EL (cell line): ENCODE results near the gene SPOCK1.

Source experiments
- DNase-seq: peaks from one replicate; pipeline ENCODE4 v3.0.0-alpha.2; 2016

SPOCK1 gene

DNA sequence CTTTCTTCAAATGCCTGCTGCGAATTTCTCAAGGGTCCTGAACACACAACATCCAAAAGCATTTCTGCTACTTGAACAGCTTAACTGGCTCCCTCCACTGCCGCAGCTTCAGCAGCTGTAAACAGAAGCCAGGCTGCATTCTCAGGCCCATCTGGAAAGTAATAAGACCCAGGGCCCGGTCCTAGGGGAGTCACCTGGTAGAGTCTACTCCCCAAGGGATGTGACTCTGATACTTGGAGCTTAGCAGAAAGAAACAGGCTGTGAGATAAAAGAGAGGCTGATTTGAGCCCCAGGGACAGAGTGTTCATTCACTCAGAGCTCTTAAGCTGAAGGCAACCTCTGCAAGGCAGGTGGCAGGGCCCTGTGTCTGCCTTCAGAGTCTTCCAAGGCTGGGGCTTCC is 356.8 kb downstream of the SPOCK1 start:
- no peak for DNase-seq

DNA sequence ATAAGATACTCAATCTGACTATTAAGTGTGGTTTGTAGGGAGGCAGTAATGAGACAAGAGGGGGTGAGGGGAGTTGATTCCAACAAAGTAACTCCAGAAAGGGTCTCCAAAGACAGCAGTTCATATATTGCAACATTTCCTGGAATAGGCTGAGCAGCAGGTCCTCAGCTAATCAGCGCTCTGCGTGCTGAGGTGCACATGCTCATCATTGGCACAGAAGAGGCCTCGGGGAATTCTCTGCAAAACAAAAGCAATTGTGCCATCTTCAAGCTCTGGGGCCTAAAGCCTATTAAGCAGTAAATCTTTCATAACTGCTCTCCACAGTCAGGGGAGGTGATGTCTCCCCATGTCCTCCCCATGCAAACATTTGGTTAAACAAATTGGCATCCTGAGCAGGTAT is 357.3 kb downstream of the SPOCK1 start:
- peak; percentile 58 for DNase-seq

DNA sequence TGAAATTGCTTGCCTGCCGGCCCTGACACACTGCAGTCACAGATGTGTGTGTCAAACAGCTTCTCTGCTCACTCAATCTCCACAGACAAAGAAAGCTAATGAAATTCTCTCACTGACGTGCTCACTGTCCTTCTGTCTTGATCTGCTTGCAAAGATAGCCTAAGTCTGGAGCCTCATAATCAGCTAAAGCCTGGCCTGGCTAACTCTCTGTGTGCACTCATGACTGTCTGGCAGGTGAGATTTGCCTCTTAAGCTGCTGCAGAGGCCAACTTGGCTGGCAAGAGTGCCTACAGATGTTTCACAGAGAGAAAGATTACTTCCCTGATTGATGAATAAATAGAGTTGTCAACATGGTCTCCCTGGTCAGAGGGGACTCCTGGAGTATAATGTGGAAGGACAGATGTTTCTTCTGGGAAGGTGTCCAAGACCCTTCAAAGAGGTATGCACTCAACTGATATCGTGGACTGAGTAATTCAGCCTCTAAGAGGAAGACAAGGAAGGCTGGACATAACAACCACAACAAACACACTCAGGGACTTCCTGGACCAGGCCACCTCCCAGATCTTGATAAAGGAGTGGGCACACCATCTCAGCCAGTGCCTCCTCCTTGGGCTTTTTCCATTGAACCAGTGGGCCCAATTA is 362.0 kb downstream of the SPOCK1 start:
- no peak for DNase-seq

DNA sequence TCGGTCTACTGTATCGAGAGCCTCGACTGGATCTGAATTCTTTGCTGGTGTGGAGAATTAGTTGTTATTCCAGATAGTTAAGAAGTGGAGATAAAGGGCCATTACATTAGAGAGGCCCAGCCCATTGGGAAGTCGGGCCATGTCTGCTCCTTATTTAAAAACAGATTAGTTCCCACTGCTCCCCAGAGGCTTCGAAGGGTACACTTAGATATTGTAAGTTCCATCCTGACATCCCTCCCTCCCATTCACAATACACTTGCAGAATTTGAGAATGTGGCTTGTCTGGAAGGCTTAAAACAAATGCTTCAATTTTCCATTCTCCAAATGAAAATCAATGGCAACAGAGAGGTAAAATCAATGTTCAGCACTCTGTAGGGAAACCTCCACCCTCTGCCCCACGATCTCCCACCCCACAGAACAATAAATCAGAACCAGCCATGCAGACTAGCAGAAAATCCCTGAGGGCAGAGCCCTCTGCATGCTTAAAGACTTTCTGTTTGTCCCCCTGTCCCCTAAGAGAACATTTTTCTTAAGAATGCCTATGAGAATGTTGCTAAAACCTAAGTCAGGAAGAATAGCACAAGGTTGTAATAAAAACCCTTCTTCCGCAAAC is 364.1 kb downstream of the SPOCK1 start:
- DNase-seq = no peak

DNA sequence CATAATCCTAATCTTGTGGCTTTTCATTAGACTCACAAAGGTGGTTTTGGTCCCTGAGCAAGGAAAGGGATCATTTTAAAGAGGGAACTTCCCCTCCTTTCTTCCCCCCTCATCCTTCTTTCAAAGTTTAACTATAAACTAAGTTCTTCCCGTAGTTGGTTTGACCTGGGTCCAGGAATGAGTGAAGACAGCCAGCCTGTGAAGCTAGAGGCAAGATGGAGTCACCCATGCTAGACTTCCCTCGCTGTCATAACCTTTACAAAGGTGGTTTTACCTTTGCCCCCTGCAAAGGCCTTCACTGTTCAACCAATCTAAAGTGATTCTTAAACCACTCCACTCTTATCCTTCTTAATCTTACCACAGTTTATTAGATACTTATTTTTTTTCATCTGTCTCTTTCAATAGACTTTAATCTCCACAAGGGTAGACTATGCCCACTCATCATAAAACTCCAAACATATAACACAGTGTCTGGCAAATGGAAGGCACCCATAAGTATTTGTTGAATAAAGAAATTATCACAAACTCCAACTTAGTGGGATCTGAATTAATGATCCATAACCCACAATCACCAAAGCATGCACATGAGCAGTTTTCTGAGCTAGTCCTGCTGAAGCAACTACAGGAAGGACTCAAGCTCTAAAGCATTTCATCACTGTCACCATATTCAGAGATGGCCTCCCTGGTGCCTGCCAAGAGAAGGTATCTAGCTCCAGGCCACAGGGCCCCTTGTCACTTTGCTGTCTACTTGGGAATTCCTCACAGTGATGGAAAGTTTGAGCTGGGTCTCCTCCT is 369.0 kb downstream of the SPOCK1 start:
- DNase-seq = no peak

DNA sequence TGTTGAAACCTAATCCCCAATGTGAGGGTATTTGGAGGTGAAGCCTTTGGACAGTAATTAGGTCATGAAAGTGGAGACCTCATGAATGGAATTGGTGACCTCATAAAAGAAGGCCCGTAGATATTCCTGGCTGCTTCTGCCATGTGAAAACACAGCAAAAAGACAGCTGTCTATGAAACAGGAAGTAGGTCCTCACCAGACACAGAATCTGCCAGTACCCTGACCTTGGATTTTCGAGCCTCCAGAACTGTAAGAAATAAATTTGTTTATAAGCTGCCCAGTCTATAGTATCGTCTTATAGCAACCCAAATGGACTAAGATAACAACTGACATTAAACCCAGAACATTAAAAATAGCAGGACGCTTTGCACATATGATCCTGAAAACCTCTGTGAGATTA is 371.1 kb downstream of the SPOCK1 start:
- DNase-seq = no peak

DNA sequence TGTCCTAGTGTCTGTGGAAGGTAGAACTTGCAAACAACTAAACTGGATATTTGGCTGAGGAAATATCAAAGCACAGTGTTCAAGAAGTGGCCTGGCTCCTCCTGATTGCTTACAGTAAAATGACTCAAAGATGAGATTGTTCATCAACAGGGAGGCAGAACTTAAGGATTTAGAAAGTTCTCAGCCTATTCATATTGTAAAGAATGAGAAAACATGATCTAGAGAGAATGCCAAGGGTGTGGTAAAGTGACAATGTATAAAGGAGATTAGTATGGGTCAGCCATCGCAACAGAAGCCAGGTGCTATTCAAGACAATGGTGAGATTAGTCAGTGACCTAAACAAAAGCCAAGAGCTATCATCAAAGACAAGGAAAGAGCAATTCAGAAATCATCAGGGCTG is 372.3 kb downstream of the SPOCK1 start:
- no peak for DNase-seq

DNA sequence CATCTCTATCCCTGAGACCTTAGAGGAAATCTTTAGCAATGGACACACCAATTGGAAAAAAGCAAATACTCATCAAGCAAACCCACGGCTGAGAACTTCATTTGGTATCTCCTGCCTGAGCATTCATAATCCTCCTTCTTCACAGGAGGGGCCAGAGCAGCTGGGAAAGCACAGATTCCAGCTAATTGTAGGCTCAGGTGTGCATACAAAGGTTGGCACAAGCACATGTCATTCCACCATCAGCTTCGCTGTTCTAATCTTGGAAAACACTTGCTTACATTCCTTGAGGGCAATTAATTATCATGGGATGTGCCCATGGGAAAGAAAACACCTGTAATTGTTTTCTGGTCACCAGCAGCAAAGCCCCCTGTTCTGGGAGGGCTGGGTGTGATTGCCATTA is 376.6 kb downstream of the SPOCK1 start:
- no peak for DNase-seq

DNA sequence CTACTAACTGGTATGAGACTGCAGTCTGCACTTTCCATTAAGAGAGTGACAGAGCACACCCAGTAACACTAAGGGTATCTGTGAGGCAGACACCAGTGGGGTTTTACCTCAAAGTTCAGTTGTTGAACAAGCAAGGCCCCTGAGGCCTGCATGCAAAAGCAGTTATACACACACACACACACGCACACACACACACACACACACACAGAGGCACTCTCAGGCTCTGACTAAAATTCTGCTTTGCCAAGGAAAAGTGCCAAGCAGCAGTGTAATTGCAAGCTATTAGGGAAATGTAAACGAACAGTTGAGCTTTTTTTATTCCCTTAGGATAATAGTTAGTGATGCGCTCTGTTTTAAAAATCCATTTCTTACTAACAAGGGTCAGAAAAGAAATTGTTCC is 377.1 kb downstream of the SPOCK1 start:
- DNase-seq = no peak

DNA sequence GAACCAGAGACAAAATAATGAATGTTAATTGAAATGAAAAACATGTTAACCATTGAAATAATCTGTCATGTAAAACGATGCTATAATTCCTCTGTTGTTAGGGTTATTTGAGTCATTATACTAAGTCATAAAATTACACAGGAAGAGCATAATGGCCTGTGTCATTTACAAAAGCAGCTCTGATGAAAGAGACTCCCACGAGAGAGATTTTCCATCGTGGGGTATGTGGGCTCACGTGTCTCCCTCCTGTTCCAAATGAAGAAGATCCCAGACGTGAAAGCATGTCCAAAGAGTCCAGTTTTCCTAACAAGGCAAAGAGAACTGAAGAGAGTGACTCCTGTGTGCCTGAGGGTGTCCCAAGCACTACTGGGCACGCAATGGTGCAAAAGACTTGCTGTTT is 379.8 kb downstream of the SPOCK1 start:
- no peak for DNase-seq

DNA sequence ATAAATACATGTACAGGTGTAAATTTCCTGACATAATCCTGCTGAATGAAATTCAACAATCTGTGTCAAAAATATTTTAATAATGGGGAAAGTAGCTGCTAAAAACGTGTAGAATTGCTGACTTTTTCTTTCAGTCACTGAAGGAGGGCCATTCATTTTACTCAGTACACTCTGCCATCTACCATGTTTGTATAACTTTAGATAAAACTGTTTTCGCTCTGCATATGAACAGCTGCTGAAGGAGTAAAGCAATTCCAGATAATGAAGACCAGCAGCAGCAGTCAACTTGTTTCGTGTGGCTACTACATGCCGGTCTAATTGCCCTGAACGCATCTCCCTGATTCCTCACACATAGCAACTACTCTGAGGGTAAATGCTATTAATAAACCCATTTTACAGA is 380.5 kb downstream of the SPOCK1 start:
- no peak for DNase-seq

DNA sequence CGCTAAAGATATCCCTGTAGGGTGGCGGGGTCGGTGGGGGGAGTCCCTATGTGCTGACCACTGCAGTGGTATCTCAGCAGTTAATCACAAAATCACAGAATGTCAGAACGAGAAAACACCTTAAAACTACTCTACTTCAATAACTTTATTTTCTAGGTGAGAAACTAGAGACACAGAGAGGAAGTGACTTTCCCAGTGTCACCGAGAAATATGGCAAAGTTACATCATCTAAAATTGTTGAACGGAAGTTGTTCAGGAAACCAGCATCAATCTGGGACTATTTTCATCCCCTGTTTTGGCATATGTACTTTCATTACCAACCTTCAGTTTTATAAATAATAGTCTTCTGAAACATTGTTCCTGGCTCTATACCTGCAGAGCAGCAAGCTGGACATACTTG is 384.0 kb downstream of the SPOCK1 start:
- no peak for DNase-seq

DNA sequence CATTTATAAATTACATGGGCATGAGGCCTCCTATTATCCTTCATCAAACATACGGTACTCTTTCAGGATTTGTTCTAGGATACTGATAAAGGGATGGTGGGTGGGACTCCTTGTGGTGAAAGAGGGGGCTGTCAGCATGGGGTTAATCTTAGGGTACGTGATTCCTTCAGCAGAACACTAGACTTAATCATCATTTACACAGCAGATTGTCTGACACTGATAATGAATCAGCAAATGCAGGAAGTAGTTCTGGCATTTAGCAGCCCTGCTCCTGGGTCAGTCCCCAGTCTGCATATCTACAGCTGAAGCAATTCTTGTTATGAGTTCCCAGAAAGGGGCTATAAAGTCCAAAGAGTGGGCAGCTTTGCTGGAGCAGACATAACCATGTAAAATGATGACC is 384.6 kb downstream of the SPOCK1 start:
- DNase-seq = peak; percentile 64

DNA sequence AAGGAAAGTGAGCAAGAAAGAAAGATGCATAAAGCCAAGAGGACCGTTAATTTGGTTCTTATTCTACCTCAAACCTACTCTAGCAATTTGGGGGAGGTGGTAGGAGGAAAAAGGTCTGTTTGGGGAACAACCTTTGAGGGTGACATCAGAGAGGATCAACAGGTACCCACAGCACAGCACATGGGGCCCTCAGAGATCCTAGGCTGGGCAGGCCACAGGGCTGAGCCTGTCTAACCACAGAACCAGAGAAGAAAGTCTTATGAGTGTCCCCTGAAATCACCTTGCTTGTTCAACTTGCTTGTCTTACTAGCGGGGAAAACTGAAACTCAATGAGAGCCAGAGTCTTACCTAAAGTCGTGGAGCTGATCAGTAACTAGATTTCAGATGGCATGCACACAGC is 385.2 kb downstream of the SPOCK1 start:
- no peak for DNase-seq

DNA sequence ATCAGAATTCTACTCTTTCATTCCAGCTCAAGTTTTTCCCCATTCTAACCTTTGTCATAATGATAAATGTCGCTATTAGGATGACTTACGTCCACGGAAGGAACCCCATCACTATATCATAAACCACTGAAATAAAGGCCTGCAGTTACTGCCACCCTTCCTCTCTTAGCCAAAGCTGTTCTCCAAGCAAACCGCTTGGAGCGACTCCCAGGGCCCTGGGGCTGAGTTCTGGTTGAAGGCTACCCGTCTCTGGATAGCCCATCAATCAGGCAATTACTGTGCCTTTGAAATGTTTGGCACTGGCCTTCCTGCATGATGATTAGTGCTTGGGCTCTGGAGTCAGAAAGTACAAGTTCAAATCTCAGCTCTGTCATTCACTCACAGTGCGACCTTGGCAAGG is 386.0 kb downstream of the SPOCK1 start:
- no peak for DNase-seq

DNA sequence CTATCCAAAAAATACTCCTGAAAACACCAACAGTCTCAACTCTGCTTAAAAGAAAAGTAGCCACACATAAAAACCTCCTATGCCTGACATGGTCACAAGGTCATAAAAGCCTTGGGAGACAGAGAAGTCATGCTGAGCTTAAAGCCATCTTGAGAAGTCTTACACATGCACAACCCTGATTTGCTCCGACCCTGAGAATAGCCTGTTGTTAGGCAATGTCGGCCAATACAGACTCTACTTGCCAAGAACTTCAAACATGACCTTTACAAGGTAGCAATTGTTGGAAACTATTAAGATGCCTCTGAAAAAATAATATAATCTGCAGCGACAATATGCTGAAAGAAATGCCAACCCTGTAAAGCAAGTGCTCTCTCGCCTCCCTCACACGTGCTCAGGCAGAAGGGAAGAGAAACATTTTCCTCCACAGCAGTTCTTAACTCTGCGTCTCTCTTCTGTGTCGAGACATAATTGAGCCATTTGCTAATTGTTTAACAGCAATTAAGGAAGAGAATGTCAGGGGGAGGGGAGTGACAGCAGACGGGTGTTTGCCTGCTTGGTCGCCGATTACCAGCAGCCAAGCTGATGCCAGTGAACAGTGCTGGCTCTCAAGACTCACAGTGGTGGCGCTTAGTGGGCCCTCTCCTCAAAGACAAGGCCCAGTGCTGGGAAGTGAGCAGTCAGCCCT is 393.6 kb downstream of the SPOCK1 start:
- DNase-seq = no peak

DNA sequence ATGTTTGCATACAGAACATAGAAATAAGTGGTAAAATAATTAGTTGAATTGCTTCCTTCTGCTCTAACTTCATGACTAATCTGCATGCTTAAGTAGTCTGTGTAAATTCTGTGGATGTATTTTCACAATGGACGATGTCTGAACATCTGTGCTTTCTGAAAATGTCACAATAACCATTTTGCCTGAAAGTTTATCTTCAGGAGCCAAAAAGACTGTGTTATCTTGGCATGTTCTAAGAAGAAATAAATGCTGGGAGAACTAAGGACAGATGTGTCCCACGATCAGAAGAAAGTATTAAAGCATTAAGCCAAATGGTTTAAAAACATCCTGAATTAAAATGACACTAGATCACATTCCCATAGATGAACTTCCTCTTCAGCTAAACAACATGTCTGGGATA is 397.6 kb downstream of the SPOCK1 start:
- no peak for DNase-seq

DNA sequence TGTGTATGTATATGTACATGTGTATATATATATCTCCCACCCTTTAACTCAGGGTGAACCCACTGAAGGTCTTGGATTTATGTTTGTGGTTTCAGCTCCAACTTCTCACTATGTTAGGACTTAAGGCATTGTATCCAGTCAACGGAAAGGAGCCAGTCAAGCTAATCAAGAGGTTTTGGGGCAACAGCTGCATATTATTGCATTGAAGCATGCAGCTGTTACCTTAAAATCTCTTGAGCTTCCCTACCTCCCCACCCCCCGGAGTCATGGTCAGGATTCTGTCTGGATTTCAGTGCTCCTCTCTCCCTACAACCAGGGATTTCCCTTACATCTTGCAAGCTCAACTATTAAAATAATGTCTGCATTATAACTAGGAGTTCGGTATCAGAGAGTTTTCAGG is 399.5 kb downstream of the SPOCK1 start:
- no peak for DNase-seq

DNA sequence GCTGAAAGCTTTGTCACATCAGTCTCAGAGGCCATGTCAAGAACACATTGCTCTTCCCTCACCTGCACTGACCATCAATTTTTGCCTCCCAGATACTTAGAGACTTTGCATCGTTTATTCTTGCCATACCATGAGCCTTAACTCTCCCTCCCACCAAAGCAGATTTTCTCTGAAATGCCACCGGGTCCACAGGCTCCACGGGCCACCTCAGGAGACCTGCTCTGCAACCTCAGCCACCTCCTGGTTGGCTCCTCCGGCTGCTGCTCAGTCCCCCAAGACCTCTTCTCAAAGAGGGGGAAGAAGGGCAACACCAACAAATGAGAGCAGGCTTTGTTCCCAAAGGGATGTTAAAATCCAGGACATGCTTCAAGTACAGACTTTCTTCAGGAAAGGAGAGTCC is 400.5 kb downstream of the SPOCK1 start:
- no peak for DNase-seq

DNA sequence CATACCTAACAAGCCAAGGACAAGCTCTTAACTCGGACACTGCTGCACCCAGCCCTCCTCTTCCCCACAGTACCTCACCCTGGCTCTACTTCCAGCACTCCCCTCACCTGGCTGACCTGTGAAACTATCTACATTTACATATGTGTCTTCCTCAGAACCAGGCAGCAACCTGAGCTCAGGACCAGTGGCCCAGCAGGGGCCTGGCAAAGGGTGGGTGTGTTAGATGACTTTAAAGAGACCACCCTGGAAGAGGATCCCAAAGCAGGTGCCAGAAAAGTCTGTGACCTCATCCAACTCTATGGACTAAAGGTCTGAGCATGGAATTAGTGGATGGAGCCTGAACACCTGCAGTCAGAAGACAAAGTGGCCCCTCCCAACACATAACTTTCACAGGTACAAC is 400.9 kb downstream of the SPOCK1 start:
- DNase-seq = no peak

DNA sequence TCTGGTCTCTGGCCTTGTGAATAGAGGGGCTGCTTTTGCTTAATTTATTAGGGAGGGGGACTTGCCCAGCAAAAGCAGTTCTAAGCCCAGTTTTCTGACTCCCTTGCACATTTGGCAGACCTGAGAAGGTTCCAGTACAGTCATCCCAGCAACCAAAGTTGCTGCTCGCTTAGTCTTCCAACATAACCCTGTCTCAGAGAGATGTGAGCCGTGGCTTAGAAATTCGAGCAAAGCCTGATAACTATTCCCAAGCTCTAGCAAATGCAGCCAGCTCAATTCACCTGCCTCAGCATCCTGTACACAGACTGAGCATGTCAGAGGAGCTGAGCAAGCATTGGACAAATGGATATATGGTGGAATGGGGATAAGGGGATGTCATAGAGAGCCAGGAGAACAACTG is 401.9 kb downstream of the SPOCK1 start:
- no peak for DNase-seq

DNA sequence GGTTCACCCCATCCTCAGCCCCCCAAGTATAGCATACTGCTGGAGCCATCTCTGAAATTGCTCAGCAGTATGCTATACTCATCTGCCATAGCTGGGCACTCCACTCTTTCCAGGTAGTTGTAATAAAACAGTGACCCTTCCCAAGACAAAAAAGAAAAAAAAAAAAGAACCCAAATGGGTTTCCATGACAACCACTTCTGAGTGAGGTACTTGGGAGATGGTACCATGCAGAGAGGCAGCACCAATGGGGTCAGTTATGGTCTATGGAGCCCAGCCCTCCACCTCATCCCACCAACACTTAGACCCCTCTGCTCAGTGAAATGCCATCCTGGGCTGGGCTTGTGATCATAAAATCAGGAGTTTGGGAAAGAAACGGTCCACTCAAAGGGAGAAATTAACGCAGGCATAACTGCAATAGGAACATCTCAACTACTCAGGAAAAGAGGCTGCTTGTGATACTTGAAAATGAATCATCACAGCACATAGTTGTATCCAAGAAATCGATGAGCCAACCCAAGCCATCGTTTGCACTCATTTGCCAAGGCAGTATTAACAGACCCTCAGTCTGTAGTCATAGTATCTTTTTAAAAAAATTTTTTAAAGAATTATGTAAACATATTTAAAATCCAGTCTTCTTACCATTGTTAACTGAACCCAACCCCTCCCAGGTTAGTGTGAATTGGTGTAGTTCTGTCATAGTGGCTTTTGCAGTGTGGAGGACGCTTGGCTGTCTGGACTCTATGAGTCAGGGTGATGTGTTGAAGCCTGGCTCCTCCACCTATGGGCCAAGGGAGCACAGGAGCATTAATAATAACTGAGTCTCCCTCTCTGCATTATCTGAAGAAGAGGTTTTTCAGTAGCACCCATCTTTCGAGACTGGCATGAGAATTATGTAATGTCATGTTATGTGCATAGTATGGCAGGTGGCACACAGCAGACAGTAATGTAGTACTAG is 402.7 kb downstream of the SPOCK1 start:
- peak; percentile 50 for DNase-seq

DNA sequence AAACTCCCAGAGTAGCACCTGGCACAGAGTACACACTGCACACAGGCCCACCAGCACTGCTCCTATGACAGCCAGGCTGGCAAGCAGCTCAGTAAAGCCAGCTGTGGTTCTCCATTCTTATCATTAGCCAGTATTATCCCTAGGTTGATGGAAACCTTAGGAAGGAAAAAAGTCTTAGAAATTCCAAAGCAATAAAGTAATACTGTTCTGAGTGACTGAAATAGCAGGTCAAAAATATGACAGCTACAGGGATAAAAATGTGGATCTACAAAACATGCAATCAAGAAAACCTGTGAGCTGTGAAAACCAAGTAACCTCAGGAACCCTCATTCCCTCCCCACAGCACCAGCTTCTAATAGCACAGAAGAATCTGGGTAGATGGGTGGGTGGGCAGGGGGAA is 403.5 kb downstream of the SPOCK1 start:
- DNase-seq = no peak
